D341Med (cell line): ENCODE results near the gene ARHGAP26.

ENCODE experiments used
- DNase-seq: peaks from one replicate; pipeline ENCODE4 v3.0.0; 2012; ENCODE audit warnings: low spot score

Gene ARHGAP26

DNA sequence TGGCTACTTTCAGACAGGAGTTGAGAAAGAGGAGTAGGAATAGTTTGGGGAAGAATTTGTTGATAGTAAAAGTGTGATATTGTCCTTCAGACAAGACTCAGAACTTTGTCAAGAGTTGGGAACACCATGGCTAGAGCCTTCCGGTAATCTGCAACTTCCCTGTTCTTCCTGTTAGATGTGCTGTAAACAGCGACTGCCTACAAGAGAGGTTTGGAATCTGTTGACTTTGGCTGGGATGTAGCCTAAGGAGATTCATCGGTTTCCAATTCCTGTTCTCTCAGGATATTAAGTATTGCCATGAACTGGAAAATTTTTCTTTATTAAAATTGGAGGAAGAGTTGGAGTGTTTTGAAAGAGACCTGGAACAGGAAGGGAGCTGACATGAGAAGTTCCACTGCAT lies 43.9 kb downstream of the ARHGAP26 start:
- no peak for DNase-seq

DNA sequence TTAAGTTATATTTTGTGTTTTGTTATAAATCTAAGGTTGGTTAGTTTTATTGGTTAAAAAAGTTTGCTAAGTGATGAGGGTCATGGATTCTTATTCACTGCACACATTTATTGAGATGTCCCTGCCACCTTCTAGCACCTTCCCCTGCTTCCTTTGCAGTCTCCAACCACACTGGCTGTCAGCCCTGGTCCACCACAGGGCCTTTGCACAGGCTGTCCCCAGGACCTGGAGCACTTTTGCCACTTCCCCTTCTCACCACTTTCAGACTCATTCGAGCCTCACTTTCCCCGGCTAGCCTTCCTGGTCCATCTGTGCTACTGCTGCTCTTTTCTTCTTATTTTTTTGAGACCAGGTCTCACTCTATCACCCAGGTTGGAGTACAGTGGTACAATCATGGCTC lies 45.3 kb downstream of the ARHGAP26 start:
- no peak for DNase-seq

DNA sequence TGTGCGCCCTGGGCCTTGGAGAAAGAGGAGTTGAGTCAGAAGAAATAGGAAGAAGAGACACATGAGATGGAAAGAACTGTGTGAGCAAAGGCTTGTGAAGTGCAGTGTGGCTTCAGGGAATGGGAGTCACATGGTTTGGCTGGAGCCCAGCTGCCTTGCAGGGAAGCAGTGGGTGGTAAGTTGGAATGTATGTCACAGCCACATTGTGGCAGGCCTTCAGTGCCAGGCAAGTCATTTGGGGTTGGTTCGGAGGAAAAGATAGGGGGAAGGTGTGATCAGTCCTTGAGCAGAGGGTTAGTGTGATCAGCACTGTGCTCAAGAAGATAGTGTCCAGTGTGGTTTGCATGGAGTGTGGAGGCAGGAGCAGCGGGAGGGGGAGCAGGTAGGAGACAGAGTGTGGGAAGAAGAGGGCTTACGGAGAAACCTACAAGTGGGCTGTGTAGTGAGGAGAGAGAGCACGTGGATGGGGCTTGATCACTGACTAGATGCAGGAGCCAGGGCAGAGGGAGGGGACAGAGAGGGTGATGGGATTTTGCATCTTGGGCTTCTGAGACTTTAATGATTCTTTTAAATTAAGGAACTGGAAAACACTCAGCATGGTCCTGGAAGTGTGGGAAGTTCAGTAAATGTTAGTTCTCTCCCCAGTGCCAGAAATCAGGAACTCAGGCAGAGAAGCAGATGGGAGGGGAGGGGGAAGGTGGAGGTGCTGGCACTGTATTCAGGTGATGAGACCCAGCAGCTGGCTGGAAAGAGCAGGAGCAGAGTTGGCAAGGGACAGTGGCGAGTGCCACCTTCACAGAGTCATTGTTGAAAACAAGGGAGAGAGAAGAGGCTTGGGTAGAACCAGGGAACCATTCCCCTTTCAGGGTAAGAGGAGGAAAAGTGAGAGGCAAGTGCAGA lies 46.6 kb downstream of the ARHGAP26 start:
- no peak for DNase-seq

DNA sequence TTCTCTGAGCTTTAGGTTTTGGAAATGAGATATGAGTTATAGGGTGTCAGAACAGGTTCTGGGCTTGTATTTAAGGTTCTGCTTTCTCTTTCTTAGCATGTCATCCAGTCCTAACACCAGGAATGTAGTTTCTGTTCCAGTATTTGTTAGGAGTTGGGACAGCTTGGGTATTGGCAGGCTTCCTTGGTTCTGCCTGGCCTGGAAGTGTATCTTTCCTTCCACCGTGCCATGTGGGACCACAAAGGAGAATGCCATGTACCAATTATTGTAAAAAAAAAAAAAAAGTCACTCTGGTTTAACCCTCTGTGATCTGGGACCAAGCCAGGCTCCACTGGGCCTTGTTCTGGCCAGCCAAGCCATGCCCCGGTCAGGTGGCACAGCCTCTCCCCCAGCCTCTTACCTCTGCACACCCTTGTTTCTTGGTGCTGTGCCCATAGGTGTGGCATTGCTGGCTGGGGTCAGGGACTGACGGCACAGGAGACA lies 47.8 kb downstream of the ARHGAP26 start:
- no peak for DNase-seq

DNA sequence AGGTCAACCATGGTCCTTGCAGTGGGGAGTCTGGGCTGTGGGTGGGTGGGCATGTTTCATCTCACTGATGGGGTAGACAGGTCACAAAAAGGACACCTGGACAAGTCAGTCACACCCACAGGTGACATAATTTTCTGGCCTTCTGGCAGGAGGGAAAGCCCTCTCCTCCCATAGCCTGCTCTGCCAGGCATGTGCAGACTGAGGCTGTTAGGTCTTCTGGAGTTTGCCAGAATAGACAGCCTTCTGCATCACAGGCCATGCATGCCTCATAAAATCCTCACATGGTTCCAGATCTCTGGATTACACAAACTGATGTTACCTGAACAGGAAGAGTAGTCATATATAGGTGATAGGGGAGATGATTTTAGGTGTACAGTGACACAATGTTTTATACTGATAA lies 49.1 kb downstream of the ARHGAP26 start:
- no peak for DNase-seq

DNA sequence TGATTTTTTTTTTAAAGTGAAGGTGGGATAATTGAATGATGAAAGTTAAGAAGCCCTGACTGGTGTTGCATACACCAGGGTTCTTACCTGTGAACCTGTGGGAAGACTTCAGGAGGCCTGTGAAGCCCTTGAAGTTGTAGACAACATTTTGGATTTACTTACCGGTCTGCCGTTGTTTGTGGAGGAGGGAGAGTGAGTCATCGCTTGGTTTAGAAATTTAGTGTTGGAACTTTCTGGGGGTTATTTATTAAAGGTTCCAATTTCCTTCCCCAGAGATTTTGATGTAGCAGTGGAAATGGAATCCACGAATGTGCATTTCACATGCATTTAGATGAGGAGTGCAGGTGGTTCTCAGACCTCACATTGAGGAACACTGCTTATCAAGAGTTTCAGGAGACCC lies 49.6 kb downstream of the ARHGAP26 start:
- no peak for DNase-seq

DNA sequence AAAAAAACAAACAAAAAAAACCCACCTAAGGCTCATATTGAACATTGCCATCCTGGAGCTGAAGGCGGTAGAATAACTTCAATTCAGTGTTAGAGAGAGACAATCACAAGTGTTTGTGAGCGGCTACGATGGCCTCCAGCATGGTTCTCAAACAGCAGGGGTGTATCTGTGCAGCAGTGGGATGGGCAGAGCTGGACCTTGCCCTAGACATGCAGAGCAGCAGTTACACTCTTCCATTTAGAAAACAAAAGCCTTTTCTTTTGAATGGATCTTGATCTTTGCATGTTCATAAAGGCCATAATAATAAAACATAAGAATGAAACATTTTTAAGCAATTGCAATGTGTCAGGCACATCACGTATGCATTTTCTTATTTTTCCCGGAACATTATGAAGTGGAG lies 50.3 kb downstream of the ARHGAP26 start:
- DNase-seq: no peak

DNA sequence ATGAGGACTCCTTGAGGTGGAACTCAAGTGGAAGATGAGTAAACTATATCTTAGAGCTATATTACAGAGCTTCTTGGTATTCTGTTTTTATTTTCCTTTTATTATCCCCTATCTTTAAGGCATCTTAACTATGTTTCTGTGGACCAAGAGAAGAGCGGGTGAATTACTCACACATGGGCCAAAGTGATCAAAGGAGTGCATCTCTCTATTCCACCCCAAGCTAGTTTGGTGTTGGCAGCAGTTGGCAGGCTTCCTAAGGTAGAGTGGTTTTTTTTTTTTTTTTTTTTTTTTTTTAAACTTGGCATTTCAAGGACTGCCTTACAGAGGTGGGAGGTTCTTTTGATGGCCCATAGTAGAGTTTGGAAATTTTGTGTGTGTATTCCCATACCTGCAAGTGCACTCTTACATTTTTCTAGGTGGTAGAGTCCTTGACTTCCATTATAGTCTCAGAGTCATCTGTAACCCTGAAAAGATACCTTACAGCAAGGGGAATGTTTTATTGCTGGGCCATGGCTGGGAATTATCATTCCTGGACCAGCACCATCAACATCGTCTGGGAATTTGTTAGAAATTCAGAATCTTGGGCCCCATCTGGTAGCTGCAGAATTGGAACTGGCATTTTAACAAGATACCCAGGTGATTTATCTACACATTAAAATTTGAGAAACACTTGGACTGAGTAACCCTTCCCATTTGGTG lies 51.0 kb downstream of the ARHGAP26 start:
- DNase-seq: no peak

DNA sequence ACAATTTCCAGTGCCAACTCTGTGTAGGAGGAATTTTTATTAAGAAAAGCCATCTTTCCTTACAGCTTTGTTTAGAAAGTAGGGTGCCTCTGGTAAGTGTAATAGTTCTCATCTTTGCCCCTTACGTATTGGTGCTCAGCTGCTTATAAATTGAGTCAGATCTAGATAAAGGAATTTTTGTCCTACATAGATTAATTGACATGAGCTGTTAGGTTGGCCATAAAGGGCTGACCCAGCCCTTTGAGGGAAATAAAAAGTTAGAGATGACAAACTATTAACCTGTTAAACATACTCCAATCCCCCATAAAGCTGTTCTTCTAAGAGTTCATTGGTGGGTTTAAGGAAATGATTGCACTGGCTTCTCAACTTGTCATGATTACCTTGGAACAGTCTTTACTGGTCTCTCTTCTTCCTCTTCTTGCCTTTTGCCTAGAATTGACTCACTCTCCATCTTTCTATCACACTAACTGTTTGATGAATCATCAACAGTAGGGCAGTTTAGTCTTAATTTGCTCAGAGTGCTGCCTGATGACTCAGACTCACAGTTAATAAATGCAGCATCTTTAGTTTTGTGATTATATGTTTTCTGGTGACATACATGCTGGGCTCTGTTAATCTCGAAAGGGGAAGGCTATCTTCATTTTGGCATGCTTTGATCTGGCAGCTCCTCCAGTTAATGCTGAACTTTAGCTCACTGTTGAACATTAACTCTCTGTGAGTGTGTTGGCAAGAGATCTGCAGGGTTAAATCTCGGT lies 51.7 kb downstream of the ARHGAP26 start:
- DNase-seq: no peak

DNA sequence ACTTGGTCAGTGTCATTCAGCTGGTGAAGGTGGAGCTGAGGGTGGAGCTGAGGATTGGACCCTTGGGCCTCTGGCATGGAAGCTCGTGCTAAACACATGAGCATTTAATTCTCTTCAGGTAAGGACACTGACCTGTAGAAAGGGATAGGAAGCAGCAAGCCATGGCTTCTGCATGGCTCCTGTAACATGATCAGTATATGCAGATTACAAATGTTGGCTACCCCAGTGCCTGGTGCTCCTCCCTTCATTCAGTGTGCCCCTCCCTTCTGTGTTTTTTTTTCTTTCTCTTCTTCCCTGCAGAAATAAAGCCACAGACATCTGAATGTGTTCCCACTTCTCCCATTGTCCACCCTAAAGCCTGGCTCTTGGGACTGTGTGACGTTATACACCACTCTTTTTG lies 52.9 kb downstream of the ARHGAP26 start:
- no peak for DNase-seq

DNA sequence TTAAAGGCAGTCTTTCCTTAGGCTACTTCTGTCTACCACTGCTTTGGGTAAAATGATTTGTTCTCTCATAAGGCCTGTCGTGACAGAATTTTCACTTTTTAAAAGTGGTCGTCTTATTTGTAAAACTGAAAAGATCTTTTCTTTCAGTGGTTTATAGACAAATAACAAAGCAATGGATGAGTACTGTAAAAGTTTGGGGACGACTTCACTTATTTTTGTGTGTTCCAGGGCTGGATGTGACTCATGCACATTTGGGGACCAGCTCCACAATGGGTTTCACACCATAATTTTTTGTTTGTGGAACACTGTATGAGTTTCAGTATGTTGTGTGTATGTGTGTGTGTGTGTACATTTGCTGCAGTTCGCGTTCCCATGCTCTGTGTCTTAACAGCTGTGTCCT lies 53.6 kb downstream of the ARHGAP26 start:
- DNase-seq: no peak

DNA sequence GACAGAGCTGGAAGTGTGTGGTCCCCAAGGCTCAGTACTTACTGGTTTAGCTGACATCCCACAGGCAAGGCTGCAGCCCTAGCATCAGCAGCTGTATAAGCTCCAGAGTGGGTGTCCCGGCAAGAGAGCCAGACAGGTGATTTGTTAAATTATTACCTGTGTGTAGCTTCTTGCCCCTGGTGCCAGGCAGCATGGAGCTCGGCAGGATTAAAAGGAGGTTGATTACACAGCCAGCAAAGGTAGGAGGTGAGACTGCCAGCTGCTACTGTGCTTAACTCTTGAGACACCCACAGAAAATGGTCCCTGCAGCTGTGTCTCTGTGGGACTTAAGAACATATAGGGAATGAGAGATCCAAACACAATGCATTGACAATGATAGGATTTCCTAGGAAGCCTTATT lies 54.2 kb downstream of the ARHGAP26 start:
- no peak for DNase-seq

DNA sequence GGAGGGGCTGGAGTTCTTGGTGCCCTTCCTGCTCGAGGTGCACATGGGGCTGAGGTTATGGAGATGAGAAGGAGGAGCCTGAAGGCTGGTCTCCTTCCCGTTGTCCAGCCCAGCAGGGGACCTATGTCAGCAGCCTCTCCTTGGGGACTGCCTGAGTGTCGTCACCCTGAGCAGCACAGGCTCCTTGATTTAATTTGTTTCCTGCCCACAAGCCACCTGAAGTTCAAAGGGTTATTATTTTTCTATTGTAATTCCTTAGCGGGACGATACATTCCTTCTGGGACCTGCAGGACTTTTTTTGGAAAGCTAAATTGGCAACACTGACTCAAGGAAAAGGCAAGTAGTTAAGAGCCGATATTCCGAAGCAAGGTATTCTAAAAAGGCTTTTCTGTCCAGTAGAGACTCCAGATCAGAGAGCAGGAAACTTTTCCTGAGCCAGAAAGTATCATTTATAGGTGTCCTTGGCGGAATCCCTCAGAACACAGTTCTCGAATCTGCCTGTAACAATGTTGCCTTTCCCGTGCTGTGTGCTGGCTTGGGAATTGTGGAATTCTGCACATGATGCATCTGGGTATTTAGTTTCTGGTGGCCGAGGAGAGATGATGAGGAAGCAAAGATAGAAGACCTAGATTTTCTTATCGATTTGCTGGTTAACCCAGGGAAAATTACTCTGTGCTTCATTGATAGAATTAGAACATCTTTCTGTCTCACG lies 55.4 kb downstream of the ARHGAP26 start:
- DNase-seq: no peak

DNA sequence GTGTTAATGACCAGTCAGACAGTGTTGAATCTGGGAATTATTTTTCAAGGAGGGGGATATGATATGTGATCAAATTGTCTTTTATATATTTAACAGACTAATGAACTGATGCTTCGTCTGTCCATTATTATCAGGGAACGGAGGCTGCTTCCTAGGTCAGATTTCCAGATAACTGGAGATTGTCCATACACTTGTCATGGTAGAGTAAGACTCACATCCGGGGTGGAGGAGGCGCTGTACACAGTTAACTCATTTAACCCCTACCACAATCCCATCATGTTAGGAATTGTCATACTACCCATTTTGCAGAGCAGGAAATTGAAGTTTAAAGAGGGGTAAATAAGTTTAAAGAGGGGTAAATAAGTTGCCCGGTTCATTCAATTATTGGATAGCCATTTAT lies 55.9 kb downstream of the ARHGAP26 start:
- DNase-seq: no peak

DNA sequence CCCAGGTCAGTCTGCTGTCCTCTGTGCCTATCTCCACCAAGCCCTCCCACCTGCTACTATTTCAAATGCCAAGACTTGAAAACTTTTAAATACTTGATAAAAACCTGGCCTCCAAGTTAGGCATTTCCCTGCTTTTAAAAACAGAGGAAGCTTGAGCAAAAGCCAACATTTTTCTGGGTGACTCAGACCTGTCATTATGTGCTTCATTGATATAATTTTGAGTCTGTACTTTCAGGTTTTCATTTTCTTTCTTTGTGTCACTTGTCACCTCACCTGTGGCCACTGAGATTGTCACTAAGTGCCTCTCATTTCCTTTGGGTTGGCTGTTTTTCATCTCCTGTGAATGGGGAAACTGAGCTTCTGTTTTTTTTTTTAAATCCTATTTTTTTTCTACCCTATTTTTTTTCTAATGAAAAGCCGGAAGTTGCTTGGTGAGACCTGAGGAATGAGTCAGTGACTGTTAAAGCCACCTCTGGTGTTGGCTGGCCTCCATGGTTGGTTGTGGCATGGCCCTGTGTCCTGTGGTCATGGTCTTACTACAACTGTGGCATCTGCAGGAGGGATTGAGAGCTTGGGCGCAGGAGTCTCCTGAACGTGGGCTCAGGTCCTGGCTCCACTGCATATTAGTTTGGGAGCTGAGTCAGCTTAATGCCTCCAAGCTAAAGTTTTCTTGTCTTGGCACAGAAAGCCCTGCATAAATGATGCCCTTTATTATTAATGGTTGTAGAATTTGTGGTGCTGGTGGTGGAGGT lies 56.7 kb downstream of the ARHGAP26 start:
- DNase-seq: no peak

DNA sequence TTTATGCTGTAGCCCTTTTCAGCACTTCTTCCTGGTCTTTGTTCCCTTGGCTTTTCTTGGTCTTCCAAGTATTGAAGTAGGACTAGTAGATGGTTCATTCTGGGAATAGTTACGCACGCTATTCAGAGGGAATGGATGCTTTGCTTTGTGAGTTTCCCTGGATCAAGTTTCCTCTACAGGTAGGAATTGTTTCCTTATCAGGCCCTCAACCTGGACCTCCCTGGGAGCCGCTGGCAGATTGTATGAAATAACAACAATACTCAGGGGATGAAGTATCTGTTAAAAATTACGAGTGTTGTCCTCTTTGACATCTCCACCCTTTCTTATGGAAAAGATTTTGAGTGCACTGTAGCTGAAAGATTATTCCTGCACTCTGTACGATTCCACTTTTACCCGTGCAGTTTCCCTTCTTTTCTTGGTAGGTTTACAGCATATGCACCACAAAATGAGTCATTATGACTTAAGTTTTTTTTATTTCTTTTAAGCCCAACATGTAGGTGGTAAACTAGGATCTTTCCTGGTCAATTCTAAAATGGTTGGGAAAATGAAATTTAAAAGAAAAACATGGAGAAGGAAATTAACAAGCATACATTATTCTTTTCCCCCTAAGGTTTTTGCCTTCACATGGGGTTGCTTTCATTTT lies 57.9 kb downstream of the ARHGAP26 start:
- DNase-seq: no peak

DNA sequence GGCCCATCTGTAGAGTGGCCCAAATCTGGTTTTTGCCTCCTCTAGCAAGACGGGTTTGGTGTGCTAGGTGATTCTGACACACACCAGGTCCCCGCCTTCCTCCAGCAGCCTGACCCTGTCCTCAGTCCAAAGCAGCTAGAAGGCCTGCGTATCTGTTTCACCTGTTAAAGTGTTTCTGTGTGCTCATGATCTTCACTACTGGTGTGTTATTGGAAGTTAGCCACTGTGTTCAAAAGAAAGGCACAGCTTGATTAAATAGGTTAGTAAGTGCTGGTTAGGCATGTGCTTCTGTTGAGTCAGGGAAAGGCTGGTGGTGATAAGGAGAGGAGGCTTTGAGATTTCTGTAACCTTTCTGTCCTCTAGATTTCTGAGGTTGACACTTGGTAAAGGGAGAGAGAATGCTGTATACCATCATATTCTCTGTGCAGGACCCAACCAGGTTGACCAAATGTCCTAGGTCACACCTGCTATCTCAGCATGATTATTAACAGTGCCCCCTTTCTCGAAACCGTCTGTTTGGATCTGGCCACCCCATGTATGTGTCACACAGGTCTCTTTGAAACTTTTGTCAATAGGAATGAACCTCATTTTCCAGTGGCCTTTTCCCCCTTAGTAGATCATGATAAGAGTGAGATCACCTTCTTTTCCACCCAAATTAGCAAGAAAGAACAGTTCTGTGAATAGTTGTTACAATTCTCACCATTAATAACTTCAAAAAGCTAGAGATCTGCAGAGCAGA lies 58.8 kb downstream of the ARHGAP26 start:
- DNase-seq: no peak

DNA sequence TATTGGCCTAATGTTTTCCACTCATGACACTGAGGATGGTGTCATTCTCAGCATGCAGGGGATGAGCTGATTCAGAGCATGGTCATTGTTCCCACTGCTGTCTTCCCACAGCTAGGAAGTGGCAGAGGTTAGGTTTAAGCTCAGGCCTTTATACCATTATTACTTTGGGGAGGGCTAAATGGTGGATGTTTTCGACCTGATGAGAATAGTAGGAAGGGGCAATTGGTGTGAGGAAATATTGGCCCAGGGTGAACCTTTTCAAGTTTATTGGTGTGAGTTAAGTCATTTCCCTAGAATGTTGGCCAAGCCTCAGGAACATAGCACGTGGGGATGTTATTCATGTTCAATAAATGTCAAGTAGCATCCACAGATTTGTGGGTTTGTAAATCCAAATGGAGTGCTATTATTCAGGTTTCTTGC lies 59.6 kb downstream of the ARHGAP26 start:
- no peak for DNase-seq

DNA sequence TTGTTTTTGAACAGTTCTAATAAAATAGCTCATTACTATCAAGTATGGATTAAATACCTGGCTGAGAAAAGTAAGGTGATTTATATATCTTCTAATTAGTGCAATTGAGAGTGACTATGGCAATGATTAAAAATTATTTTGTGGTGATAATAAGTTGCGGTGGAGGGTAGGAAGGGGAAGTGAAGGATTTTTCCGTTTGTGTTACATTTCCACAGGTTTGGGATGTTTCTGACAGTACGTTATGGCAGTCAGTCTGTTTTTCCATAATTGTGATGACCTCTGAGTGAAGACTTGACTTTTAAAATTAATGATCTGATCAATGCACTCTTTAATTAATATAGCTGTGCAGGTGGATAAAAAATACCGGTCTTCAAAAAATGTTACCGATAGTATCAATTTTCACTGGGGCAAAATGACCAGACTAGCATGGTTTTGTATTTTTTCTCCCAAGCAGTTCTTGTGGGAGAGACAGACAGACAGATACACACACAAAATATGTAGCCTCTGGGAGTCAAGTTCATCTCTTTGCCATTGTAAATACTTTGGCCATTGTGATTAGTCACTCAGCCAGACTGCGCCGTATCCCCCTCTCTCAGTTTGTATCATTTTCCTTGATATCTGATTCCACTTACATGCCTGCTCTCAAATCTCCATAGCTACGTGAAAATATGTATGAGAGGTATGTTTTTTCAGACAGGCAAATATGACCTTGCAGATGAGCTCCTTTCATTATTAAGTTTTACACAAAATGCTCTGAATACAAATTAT lies 60.2 kb downstream of the ARHGAP26 start:
- DNase-seq: no peak
